ENCODE data around the gene CTSE. TPM values are rescaled to one million over a fixed set of nuclear protein-coding genes. Genes with fewer than 3 reads are reported as not detected.

CTSE gene
- polyA plus RNA-seq, 2 of the 4 experiments (the other 2 are of a cell fraction): not detected

- FAIRE-seq (no peak), ATAC-seq (no peak), DNase-seq (ENCODE audit: low read depth in 1 of 2, low spot score in 1 of 2) (no peak)
- TF ChIP-seq, protein P1, sequence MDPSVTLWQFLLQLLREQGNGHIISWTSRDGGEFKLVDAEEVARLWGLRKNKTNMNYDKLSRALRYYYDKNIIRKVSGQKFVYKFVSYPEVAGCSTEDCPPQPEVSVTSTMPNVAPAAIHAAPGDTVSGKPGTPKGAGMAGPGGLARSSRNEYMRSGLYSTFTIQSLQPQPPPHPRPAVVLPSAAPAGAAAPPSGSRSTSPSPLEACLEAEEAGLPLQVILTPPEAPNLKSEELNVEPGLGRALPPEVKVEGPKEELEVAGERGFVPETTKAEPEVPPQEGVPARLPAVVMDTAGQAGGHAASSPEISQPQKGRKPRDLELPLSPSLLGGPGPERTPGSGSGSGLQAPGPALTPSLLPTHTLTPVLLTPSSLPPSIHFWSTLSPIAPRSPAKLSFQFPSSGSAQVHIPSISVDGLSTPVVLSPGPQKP (IDR thresholded peaks at IDR 0.05; ENCODE audit: low read depth, low read length): no peak
- TF ChIP-seq ZFP36 (IDR thresholded peaks at IDR 0.05; ENCODE audit: borderline replicate concordance, partially characterized antibody) (no peak), PHF8 (IDR thresholded peaks at IDR 0.05; ENCODE audit: borderline replicate concordance, low read depth) (no peak), HOXB5 (CRISPR knock-in tag; IDR thresholded peaks at IDR 0.05) (no peak), MAFK (IDR thresholded peaks at IDR 0.05; ENCODE audit: partially characterized antibody) (no peak), CBX8 (IDR thresholded peaks at IDR 0.05) (no peak), RARB (CRISPR knock-in tag; IDR thresholded peaks at IDR 0.05) (no peak), EP300 (IDR thresholded peaks at IDR 0.05) (no peak), POLR2AphosphoS2 (conservative IDR thresholded peaks at IDR 0.05; ENCODE audit: low read length) (no peak), MYC (IDR thresholded peaks at IDR 0.05; ENCODE audit: borderline replicate concordance, low read length) (no peak), HOXB13 (CRISPR knock-in tag; IDR thresholded peaks at IDR 0.05; ENCODE audit: low read depth) (no peak), HEYL (CRISPR knock-in tag; IDR thresholded peaks at IDR 0.05) (no peak), CHD4 (IDR thresholded peaks at IDR 0.05; ENCODE audit: borderline replicate concordance) (no peak), FOXS1 (CRISPR knock-in tag; IDR thresholded peaks at IDR 0.05) (no peak), SMC3 (IDR thresholded peaks at IDR 0.05) (no peak)
- TF ChIP-seq, protein P2, sequence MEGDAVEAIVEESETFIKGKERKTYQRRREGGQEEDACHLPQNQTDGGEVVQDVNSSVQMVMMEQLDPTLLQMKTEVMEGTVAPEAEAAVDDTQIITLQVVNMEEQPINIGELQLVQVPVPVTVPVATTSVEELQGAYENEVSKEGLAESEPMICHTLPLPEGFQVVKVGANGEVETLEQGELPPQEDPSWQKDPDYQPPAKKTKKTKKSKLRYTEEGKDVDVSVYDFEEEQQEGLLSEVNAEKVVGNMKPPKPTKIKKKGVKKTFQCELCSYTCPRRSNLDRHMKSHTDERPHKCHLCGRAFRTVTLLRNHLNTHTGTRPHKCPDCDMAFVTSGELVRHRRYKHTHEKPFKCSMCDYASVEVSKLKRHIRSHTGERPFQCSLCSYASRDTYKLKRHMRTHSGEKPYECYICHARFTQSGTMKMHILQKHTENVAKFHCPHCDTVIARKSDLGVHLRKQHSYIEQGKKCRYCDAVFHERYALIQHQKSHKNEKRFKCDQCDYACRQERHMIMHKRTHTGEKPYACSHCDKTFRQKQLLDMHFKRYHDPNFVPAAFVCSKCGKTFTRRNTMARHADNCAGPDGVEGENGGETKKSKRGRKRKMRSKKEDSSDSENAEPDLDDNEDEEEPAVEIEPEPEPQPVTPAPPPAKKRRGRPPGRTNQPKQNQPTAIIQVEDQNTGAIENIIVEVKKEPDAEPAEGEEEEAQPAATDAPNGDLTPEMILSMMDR (IDR thresholded peaks at IDR 0.05): no peak
- ChIA-PET CTCF (interaction anchor here (0.7 to 7.0 kb wide), 8 partner anchors 8 to 468 kb away, joined by 3 to 60 read pairs (median 6); no protein-coding TSS in a partner anchor), POLR2A (no interaction called here)
- WGBS (ENCODE audit: missing lambda C conversion rate): 71% methylated on average over 14 of the region's 14 CpGs
- no peak overlapping the region for H3K4me2 ChIP-seq
- no peaks in the 10 kb centered on the region for H3K4me1 ChIP-seq
- no peak overlapping the region for H3K4me3 ChIP-seq
- H3K9me3 ChIP-seq: no peaks in the 10 kb centered on the region
- no peak overlapping the region for H3K27ac ChIP-seq
These were observed 31.3 kb downstream of the CTSE start for GRCh38 chr1:205992218-205992882.

GRCh38 chr1:205991237-205991636, 32.5 kb downstream of the CTSE start:
- ChIA-PET CTCF (interaction anchor here (0.9 to 7.0 kb wide), 7 partner anchors 12 to 467 kb away, joined by 3 to 60 read pairs (median 4); no protein-coding TSS in a partner anchor), POLR2A (no interaction called here)
- WGBS (ENCODE audit: missing lambda C conversion rate): 42% methylated on average over 4 of the region's 4 CpGs

More at GRCh38 chr1:205991237-205991636, 32.5 kb downstream of the CTSE start:
- TF ChIP-seq HOXB13 (CRISPR knock-in tag; IDR thresholded peaks at IDR 0.05; ENCODE audit: low read depth) (no peak), ZFP36 (IDR thresholded peaks at IDR 0.05; ENCODE audit: borderline replicate concordance, partially characterized antibody) (no peak), FOSL2 (IDR thresholded peaks at IDR 0.05) (no peak), FOSL2 (CRISPR knock-in tag; IDR thresholded peaks at IDR 0.05) (no peak), HDAC2 (IDR thresholded peaks at IDR 0.05) (no peak), PBX3 (IDR thresholded peaks at IDR 0.05) (no peak), SMC3 (IDR thresholded peaks at IDR 0.05) (no peak), CBX2 (IDR thresholded peaks at IDR 0.05; ENCODE audit: borderline replicate concordance, low read depth) (no peak), MAFK (IDR thresholded peaks at IDR 0.05; ENCODE audit: partially characterized antibody) (no peak), EP300 (IDR thresholded peaks at IDR 0.05) (no peak), POLR2A (IDR thresholded peaks at IDR 0.05; ENCODE audit: low read length) (no peak), MAX (IDR thresholded peaks at IDR 0.05) (no peak), CEBPB (IDR thresholded peaks at IDR 0.05) (no peak), PHF8 (IDR thresholded peaks at IDR 0.05; ENCODE audit: borderline replicate concordance, low read depth) (no peak), RAD21 (conservative IDR thresholded peaks at IDR 0.05 in 1 of 2, IDR thresholded peaks at IDR 0.05 in 1 of 2) (no peak), RARB (CRISPR knock-in tag; IDR thresholded peaks at IDR 0.05) (no peak), MYC (IDR thresholded peaks at IDR 0.05; ENCODE audit: borderline replicate concordance, low read length) (no peak), FOXS1 (CRISPR knock-in tag; IDR thresholded peaks at IDR 0.05) (no peak)
- TF ChIP-seq, protein P1 (IDR thresholded peaks at IDR 0.05; ENCODE audit: low read depth, low read length): no peak
- TF ChIP-seq, protein P3, sequence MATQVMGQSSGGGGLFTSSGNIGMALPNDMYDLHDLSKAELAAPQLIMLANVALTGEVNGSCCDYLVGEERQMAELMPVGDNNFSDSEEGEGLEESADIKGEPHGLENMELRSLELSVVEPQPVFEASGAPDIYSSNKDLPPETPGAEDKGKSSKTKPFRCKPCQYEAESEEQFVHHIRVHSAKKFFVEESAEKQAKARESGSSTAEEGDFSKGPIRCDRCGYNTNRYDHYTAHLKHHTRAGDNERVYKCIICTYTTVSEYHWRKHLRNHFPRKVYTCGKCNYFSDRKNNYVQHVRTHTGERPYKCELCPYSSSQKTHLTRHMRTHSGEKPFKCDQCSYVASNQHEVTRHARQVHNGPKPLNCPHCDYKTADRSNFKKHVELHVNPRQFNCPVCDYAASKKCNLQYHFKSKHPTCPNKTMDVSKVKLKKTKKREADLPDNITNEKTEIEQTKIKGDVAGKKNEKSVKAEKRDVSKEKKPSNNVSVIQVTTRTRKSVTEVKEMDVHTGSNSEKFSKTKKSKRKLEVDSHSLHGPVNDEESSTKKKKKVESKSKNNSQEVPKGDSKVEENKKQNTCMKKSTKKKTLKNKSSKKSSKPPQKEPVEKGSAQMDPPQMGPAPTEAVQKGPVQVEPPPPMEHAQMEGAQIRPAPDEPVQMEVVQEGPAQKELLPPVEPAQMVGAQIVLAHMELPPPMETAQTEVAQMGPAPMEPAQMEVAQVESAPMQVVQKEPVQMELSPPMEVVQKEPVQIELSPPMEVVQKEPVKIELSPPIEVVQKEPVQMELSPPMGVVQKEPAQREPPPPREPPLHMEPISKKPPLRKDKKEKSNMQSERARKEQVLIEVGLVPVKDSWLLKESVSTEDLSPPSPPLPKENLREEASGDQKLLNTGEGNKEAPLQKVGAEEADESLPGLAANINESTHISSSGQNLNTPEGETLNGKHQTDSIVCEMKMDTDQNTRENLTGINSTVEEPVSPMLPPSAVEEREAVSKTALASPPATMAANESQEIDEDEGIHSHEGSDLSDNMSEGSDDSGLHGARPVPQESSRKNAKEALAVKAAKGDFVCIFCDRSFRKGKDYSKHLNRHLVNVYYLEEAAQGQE (IDR thresholded peaks at IDR 0.05): no peak
- Histone ChIP-seq H3K4me2 (no peak overlapping the region), H3K4me3 (no peak overlapping the region), H3K4me1 (no peaks in the 10 kb centered on the region), H3K27ac (no peak overlapping the region), H3K9me3 (no peaks in the 10 kb centered on the region)
- ATAC-seq: no peak
- no peak for DNase-seq (ENCODE audit: low read depth in 1 of 2, low spot score in 1 of 2)
- no peak for FAIRE-seq
